ENCODE measurements around the gene ANKRD22. TPM values are rescaled to one million over a fixed set of nuclear protein-coding genes. Genes with fewer than 3 reads are reported as not detected.

ANKRD22 gene
- total and polyA plus RNA-seq, 2 of the 8 experiments (the other 6 are each of a cell fraction or from before 2014, with no cell fraction given), result 0.68 TPM; not detected in 1

DNA sequence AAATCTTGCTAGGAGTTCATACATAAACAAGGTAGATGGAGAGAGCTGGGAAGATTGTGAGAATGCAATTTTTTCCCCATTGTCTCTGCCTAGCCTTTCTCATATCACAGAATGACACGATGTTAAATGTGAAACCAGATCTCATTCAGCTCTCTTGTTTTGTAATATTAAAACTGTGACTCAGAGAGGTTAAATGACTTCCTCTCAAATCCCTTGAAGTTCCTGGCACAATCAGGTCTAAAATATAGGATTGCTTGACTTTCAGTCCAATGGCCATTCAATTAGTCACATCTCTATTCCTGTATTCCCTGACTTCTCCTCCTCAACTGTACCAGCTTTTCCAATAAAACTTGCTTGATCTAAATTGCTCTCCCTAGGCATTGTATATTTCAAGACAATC, 3.1 kb downstream of the ANKRD22 start:
- 81% methylated on average over 1 of the region's 1 CpG; no CpG with 5 or more reads in 1 of the 2 experiments for WGBS, 2 experiments (ENCODE audit: extremely low coverage in 1 of 2, insufficient coverage in 1 of 2, insufficient read length in 1 of 2, insufficient replicate concordance in 2 of 2, low coverage in 1 of 2, low lambda C conversion rate in 2 of 2, missing lambda C conversion rate in 1 of 2)
- ChIA-PET CTCF (ENCODE audit: partially characterized antibody) (interaction anchor here (1.0 kb wide), 1 partner anchor 14 kb away, joined by 3 read pairs; no protein-coding TSS in a partner anchor), POLR2A (ENCODE audit: partially characterized antibody) (no interaction called here)
- no peak overlapping the region for H2BK20ac ChIP-seq (ENCODE audit: low read length)
- no peaks in the 10 kb centered on the region for H3K79me2 ChIP-seq (ENCODE audit: control insufficient read depth in 1 of 2, insufficient read depth in 2 of 2, low read length in 2 of 2)
- H3K4me2 ChIP-seq (ENCODE audit: insufficient read depth in 1 of 2, low read depth in 2 of 2, low read length in 2 of 2), result no peak overlapping the region
- H2BK120ac ChIP-seq (replicated peaks; ENCODE audit: low read depth, low read length), result no peak overlapping the region
- no peak overlapping the region for H3K23ac ChIP-seq (ENCODE audit: insufficient read length)
- H3K9me3 ChIP-seq (ENCODE audit: insufficient read depth in 2 of 2, low read depth in 1 of 2, low read length in 1 of 2), result no peaks in the 10 kb centered on the region
- no peak overlapping the region for H3K56ac ChIP-seq (replicated peaks; ENCODE audit: insufficient read length, low read depth, low read length)
- no peak overlapping the region for H3K14ac ChIP-seq (ENCODE audit: insufficient read length)
- H3K4me1 ChIP-seq (replicated peaks in 1 of 4; ENCODE audit: control insufficient read depth in 3 of 4, insufficient read depth in 4 of 4, low read length in 3 of 4), result peaks cover 0 to 3% (median 0%) of the 10 kb centered on the region in 4 experiments; a peak in 3 of 7 replicates
- no peak overlapping the region for H2BK15ac ChIP-seq (ENCODE audit: low read length)
- no peak overlapping the region for H3K4ac ChIP-seq (replicated peaks; ENCODE audit: insufficient read length, low read depth, low read length)
- no peaks in the 10 kb centered on the region for H3K79me1 ChIP-seq (ENCODE audit: low read depth, low read length)
- no peaks in the 10 kb centered on the region for H3K36me3 ChIP-seq (ENCODE audit: control insufficient read depth in 2 of 4, insufficient read depth in 4 of 4, low read length in 3 of 4)
- H2AK5ac ChIP-seq (ENCODE audit: low read depth, low read length), result no peak overlapping the region
- H3K27ac ChIP-seq (ENCODE audit: low read depth, low read length), result no peak overlapping the region
- H3K23me2 ChIP-seq (ENCODE audit: low read depth, low read length), result no peaks in the 10 kb centered on the region
- no peak overlapping the region for H2AFZ ChIP-seq (ENCODE audit: low read length)
- no peak overlapping the region for H3K4me3 ChIP-seq (ENCODE audit: extremely low read depth in 1 of 4, insufficient read depth in 2 of 4, low read depth in 3 of 4, low read length in 4 of 4)
- H2BK12ac ChIP-seq (ENCODE audit: low read depth, low read length), result no peak overlapping the region
- H2BK5ac ChIP-seq (ENCODE audit: low read depth, low read length), result no peak overlapping the region
- FAIRE-seq, result no peak
- H3K9ac ChIP-seq (replicated peaks in 1 of 4; ENCODE audit: extremely low read depth in 1 of 4, low read depth in 3 of 4, low read length in 3 of 4), result no peak overlapping the region
- no peak for DNase-seq (ENCODE audit: low read depth in 1 of 2, low spot score in 2 of 2)
- H3K27me3 ChIP-seq (replicated peaks in 1 of 4; ENCODE audit: control insufficient read depth in 3 of 4, extremely low read depth in 1 of 4, insufficient read depth in 3 of 4, low read length in 3 of 4), result peaks cover 0 to 1% (median 0%) of the 10 kb centered on the region in 4 experiments; a peak in 1 of 7 replicates
- H4K8ac ChIP-seq (ENCODE audit: extremely low read depth, insufficient read depth, low read length), result no peak overlapping the region
- H4K5ac ChIP-seq (ENCODE audit: insufficient read length, low read depth, low read length), result no peak overlapping the region
- H4K91ac ChIP-seq (replicated peaks; ENCODE audit: insufficient read length, low read length), result no peak overlapping the region
- no peak overlapping the region for H3K18ac ChIP-seq (ENCODE audit: extremely low read depth, low read length)
- no peaks in the 10 kb centered on the region for H4K20me1 ChIP-seq (replicated peaks in 1 of 2; ENCODE audit: control insufficient read depth in 1 of 2, insufficient read depth in 2 of 2, low read length in 2 of 2)
- TF ChIP-seq MAFK (IDR thresholded peaks at IDR 0.05; ENCODE audit: low read depth, low read length) (no peak), BACH1 (IDR thresholded peaks at IDR 0.05; ENCODE audit: low read length) (no peak), ZNF274 (IDR thresholded peaks at IDR 0.05; ENCODE audit: borderline replicate concordance, extremely low read depth, low read length) (no peak), YY1 (IDR thresholded peaks at IDR 0.05; ENCODE audit: low read depth, low read length) (no peak), ASH2L (IDR thresholded peaks at IDR 0.05; ENCODE audit: low read length) (no peak), PHF8 (conservative IDR thresholded peaks at IDR 0.05; ENCODE audit: low read depth, low read length) (no peak), CBX8 (IDR thresholded peaks at IDR 0.05; ENCODE audit: borderline replicate concordance, low read depth, low read length) (no peak), SP2 (IDR thresholded peaks at IDR 0.05; ENCODE audit: low read length) (no peak), CHD2 (IDR thresholded peaks at IDR 0.05; ENCODE audit: low read length) (no peak), EZH2 (IDR thresholded peaks at IDR 0.05; ENCODE audit: low read depth, low read length, severe bottlenecking) (no peak), RAD21 (IDR thresholded peaks at IDR 0.05 in 1 of 2, conservative IDR thresholded peaks at IDR 0.05 in 1 of 2; ENCODE audit: low read depth in 2 of 2, low read length in 2 of 2) (no peak), TAF1 (IDR thresholded peaks at IDR 0.05; ENCODE audit: low read depth, low read length) (no peak), SP4 (IDR thresholded peaks at IDR 0.05; ENCODE audit: low read length) (no peak), CBX5 (IDR thresholded peaks at IDR 0.05; ENCODE audit: low read depth, low read length) (no peak)
- TF ChIP-seq, protein P1, sequence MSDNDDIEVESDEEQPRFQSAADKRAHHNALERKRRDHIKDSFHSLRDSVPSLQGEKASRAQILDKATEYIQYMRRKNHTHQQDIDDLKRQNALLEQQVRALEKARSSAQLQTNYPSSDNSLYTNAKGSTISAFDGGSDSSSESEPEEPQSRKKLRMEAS (IDR thresholded peaks at IDR 0.05), result no peak
